Measurements from ENCODE around the gene HNRNPUL1.

- TF ChIP-seq EZH2 (IDR thresholded peaks at IDR 0.05; ENCODE audit: insufficient read depth, poor library complexity, severe bottlenecking), result no peak
- TF ChIP-seq EZH2phosphoT487 (IDR thresholded peaks at IDR 0.05; ENCODE audit: insufficient read depth, low read depth), result no peak
Measured at GRCh38 chr19:41302624-41303351, 38.6 kb downstream of the HNRNPUL1 start.
